IMR-90 (cell line): ENCODE data around the gene DENND1A. TPM values are rescaled to one million over a fixed set of nuclear protein-coding genes. Genes with fewer than 3 reads are reported as not detected.

Experiments used
- ATAC-seq: fragments of 200-7000 bp; cut with Tn5 transposase; 2 replicates; pipeline ENCODE4 v1.9.1; 2020; ENCODE audit warnings: low read depth, mild to moderate bottlenecking, moderate library complexity
- BruUV-seq: library from RNA; stranded (reverse); fragments of 400-500 nt; replicated peaks from 2 replicates; lab custom pipeline; 2021; lab: Mats Ljungman, UMichigan
- CTCF ChIA-PET: fragments of 300-600 bp; formaldehyde crosslinking; extraction: SDS; loops from one replicate; lab custom pipeline; 2021; ENCODE audit warnings: antibody characterized with exemption; lab: Yijun Ruan, JAX
- POLR2A ChIA-PET: fragments of 300-600 bp; sonication (Branson Sonifier 250); formaldehyde crosslinking; loops from one replicate; lab custom pipeline; 2022; ENCODE audit warnings: antibody characterized with exemption; ENCODE audit not compliant: unreplicated experiment; lab: Charles Lee
- DNase-seq: peaks from one replicate; pipeline ENCODE4 v3.0.0; 2013
- H2AFZ ChIP-seq: replicated peaks from 2 replicates; pipeline ENCODE3; 2013; ENCODE audit warnings: low read length, mild to moderate bottlenecking; ENCODE audit not compliant: poor library complexity
- H2AK5ac ChIP-seq: 2 replicates; pipeline ENCODE4 v1.6.1; 2013; ENCODE audit warnings: low read depth, low read length, inconsistent platforms
- H2AK9ac ChIP-seq: replicated peaks from 2 replicates; pipeline ENCODE3; 2013; ENCODE audit warnings: mild to moderate bottlenecking, low read depth, low read length, moderate library complexity; ENCODE audit not compliant: poor library complexity
- H2BK120ac ChIP-seq: 2 replicates; pipeline ENCODE4 v1.6.1; 2013; ENCODE audit warnings: low read depth, low read length, inconsistent platforms
- H2BK15ac ChIP-seq: 3 replicates; pipeline ENCODE4 v1.6.1; 2013; ENCODE audit warnings: low read depth, low read length, inconsistent platforms
- H2BK20ac ChIP-seq: 2 replicates; pipeline ENCODE4 v1.6.1; 2013; ENCODE audit warnings: low read depth, mild to moderate bottlenecking, inconsistent platforms, low read length, moderate library complexity
- H2BK5ac ChIP-seq: 2 replicates; pipeline ENCODE4 v1.6.1; 2013; ENCODE audit warnings: mild to moderate bottlenecking, low read depth, low read length, inconsistent platforms; ENCODE audit not compliant: poor library complexity, severe bottlenecking
- H3K14ac ChIP-seq: replicated peaks from 2 replicates; pipeline ENCODE4 v1.6.1; 2013; ENCODE audit warnings: low read depth, low read length, inconsistent platforms
- H3K18ac ChIP-seq: 2 replicates; pipeline ENCODE4 v1.6.1; 2013; ENCODE audit warnings: low read depth, low read length, control low read depth
- H3K23ac ChIP-seq: 2 replicates; pipeline ENCODE4 v1.6.1; 2013; ENCODE audit warnings: low read depth, low read length, inconsistent platforms
- H3K27ac ChIP-seq: 2 replicates; pipeline ENCODE4 v1.5.1; 2013; ENCODE audit warnings: mild to moderate bottlenecking, control low read depth, low read length; ENCODE audit not compliant: insufficient read depth
- H3K27me3 ChIP-seq: 2 replicates; pipeline ENCODE4 v1.6.1; 2013; ENCODE audit warnings: low read length; ENCODE audit not compliant: control insufficient read depth, insufficient read depth
- H3K36me3 ChIP-seq: 2 replicates; pipeline ENCODE4 v1.6.1; 2013; ENCODE audit warnings: low read length, mixed read lengths; ENCODE audit not compliant: control insufficient read depth, insufficient read depth
- H3K4ac ChIP-seq: 2 replicates; pipeline ENCODE4 v1.6.1; 2013; ENCODE audit warnings: low read depth, low read length, inconsistent platforms
- H3K4me1 ChIP-seq: 2 replicates; pipeline ENCODE4 v1.6.1; 2013; ENCODE audit warnings: low read length, mixed read lengths; ENCODE audit not compliant: control insufficient read depth, insufficient read depth
- H3K4me2 ChIP-seq: 2 replicates; pipeline ENCODE4 v1.6.1; 2013; ENCODE audit warnings: low read depth, mild to moderate bottlenecking, control low read depth, low read length, moderate library complexity
- H3K4me3 ChIP-seq: 2 replicates; pipeline ENCODE4 v1.5.1; 2013; ENCODE audit warnings: low read depth, mild to moderate bottlenecking, control low read depth, low read length, moderate library complexity; ENCODE audit not compliant: insufficient read depth
- H3K56ac ChIP-seq: 2 replicates; pipeline ENCODE4 v1.6.1; 2013; ENCODE audit warnings: low read length, inconsistent platforms; ENCODE audit not compliant: insufficient read depth; ENCODE audit errors: extremely low read depth
- H3K79me1 ChIP-seq, 2 experiments: 2 replicates each; pipeline ENCODE4 v1.6.1; 2013; ENCODE audit warnings: low read length in 2 of 2, inconsistent platforms in 1 of 2, low read depth in 1 of 2
- H3K9ac ChIP-seq: 2 replicates; pipeline ENCODE4 v1.6.1; 2013; ENCODE audit warnings: low read depth, low read length, control low read depth
- H3K9me1 ChIP-seq: 2 replicates; pipeline ENCODE4 v1.6.1; 2013; ENCODE audit warnings: low read length, inconsistent platforms; ENCODE audit not compliant: insufficient read depth
- H3K9me3 ChIP-seq: 2 replicates; pipeline ENCODE4 v1.6.1; 2013; ENCODE audit warnings: low read length; ENCODE audit not compliant: control insufficient read depth, insufficient read depth
- H4K20me1 ChIP-seq: 2 replicates; pipeline ENCODE4 v1.6.1; 2013; ENCODE audit warnings: low read length, inconsistent platforms; ENCODE audit not compliant: insufficient read depth
- H4K5ac ChIP-seq: 2 replicates; pipeline ENCODE4 v1.6.1; 2013; ENCODE audit warnings: mild to moderate bottlenecking, low read depth, low read length, control low read depth
- H4K8ac ChIP-seq, 2 experiments: 2 replicates each; pipeline ENCODE4 v1.6.1; 2013; ENCODE audit warnings: low read depth in 2 of 2, low read length in 2 of 2, control low read depth in 1 of 2, inconsistent platforms in 1 of 2
- H4K91ac ChIP-seq: 2 replicates; pipeline ENCODE4 v1.6.1; 2013; ENCODE audit warnings: low read depth, low read length, inconsistent platforms; ENCODE audit not compliant: insufficient read depth
- BHLHE40 ChIP-seq: fragments of 150-350 bp; IDR thresholded peaks from 2 replicates; pipeline ENCODE4 v1.6.1; 2016; ENCODE audit warnings: mild to moderate bottlenecking, low read depth, low read length
- CEBPB ChIP-seq: IDR thresholded peaks from 2 replicates; pipeline ENCODE4 v1.6.1; 2012; ENCODE audit warnings: low read depth, low read length, improper control_type of control experiment
- CHD1 ChIP-seq: IDR thresholded peaks from 2 replicates; pipeline ENCODE4 v1.6.1; 2012; ENCODE audit warnings: low read depth, low read length, improper control_type of control experiment
- FOS ChIP-seq: fragments of 150-350 bp; IDR thresholded peaks from 2 replicates; pipeline ENCODE4 v1.6.1; 2016; ENCODE audit warnings: low read depth, low read length
- MAFK ChIP-seq: IDR thresholded peaks from 2 replicates; pipeline ENCODE4 v1.6.1; 2012; ENCODE audit warnings: low read depth, low read length, improper control_type of control experiment
- MAZ ChIP-seq: IDR thresholded peaks from 2 replicates; pipeline ENCODE4 v1.6.1; 2012; ENCODE audit warnings: low read depth, mild to moderate bottlenecking, low read length, improper control_type of control experiment, moderate library complexity, borderline replicate concordance
- MXI1 ChIP-seq: IDR thresholded peaks from 2 replicates; pipeline ENCODE4 v1.6.1; 2012; ENCODE audit warnings: low read depth, mild to moderate bottlenecking, low read length, moderate library complexity, borderline replicate concordance
- NFE2L2 ChIP-seq: fragments of 150-350 bp; IDR thresholded peaks from 2 replicates; pipeline ENCODE4 v1.6.1; 2016; ENCODE audit warnings: low read depth, mild to moderate bottlenecking, low read length
- POLR2A ChIP-seq: IDR thresholded peaks from 2 replicates; pipeline ENCODE4 v1.6.1; 2012; ENCODE audit warnings: mild to moderate bottlenecking, low read depth, low read length
- RAD21 ChIP-seq: IDR thresholded peaks from 2 replicates; pipeline ENCODE4 v1.6.1; 2012; ENCODE audit warnings: low read length, improper control_type of control experiment
- RCOR1 ChIP-seq: IDR thresholded peaks from 2 replicates; pipeline ENCODE4 v1.6.1; 2012; ENCODE audit warnings: mild to moderate bottlenecking, low read length, improper control_type of control experiment; ENCODE audit not compliant: insufficient replicate concordance
- RFX5 ChIP-seq: IDR thresholded peaks from 2 replicates; pipeline ENCODE4 v1.8.0; 2012; ENCODE audit warnings: low read depth, mild to moderate bottlenecking, low read length, moderate library complexity
- SMC3 ChIP-seq: fragments of 150-350 bp; IDR thresholded peaks from 2 replicates; pipeline ENCODE4 v1.6.1; 2016; ENCODE audit warnings: low read depth, mild to moderate bottlenecking, antibody characterized with exemption, low read length, moderate library complexity
- WGBS, 2 experiments: methylation state at CpG; one replicate each; pipeline versions ENCODE4 v1.1.5 to v1.1.7; 2013; ENCODE audit warnings: missing lambda C conversion rate in 2 of 2; ENCODE audit not compliant: insufficient read length in 1 of 2; ENCODE audit errors: extremely low coverage in 2 of 2; 5-methylcytosine and 5-hydroxymethylcytosine counted together
- dilution Hi-C: fragments of 300-500 bp; cut with HindIII; formaldehyde crosslinking; loops from one replicate; pipeline ENCODE4 v1.14.3; 2018; ENCODE audit warnings: low sequenced_read_pairs; ENCODE audit not compliant: unreplicated experiment
- in situ Hi-C: fragments of 300-500 bp; cut with MboI; formaldehyde crosslinking; loops from 3 replicates; pipeline ENCODE4 v1.14.3; 2019; ENCODE audit warnings: low sequenced_read_pairs, inconsistent platforms, mixed read lengths
- intact Hi-C: fragments of 100-400 bp; cut with micrococcal nuclease; formaldehyde crosslinking; loops from 2 replicates; pipeline ENCODE4 v1.10.0; 2022
- polyA plus RNA-seq, 3 experiments: library from polyadenylated mRNA; depleted of rRNA; stranded (reverse); fragments of >200 nt; gene quantifications; 2 replicates each; pipeline ENCODE4 v1.2.3, GENCODE V29; 2012; ENCODE audit warnings: low replicate concordance in 1 of 3
- total RNA-seq: library from RNA; depleted of rRNA; stranded (reverse); fragments of >200 nt; gene quantifications from 2 replicates; pipeline ENCODE4 v1.2.3, GENCODE V29; 2012
- TF ChIP-seq, protein P1 (sequence below): fragments of 150-350 bp; IDR thresholded peaks from 2 replicates; pipeline ENCODE4 v1.6.1; 2016; ENCODE audit warnings: low read depth, mild to moderate bottlenecking, low read length, moderate library complexity, borderline replicate concordance
- TF ChIP-seq, protein P2 (sequence below): fragments of 150-350 bp; IDR thresholded peaks from 2 replicates; pipeline ENCODE4 v1.6.1; 2017; ENCODE audit warnings: mild to moderate bottlenecking, antibody characterized with exemption, low read length, low read depth
- TF ChIP-seq, protein P3 (sequence below): conservative IDR thresholded peaks from 2 replicates; pipeline ENCODE4 v1.5.1; 2012; ENCODE audit warnings: mild to moderate bottlenecking, low read depth, low read length, improper control_type of control experiment

Gene DENND1A
- total and polyA plus RNA-seq, 2 of the 4 experiments (the other 2 are of a cell fraction), result 21.4 to 27.6 TPM

GRCh38 chr9:123615381-123615780, 314.5 kb downstream of the DENND1A start:
- no peak overlapping the region for H2AK5ac ChIP-seq
- POLR2A ChIA-PET, result interaction anchor here (0.5 kb wide), 2 partner anchors 20 to 121 kb away, joined by 4 to 10 read pairs; no protein-coding TSS in a partner anchor
- no peaks in the 10 kb centered on the region for H3K79me1 ChIP-seq
- H3K9me1 ChIP-seq, result no peaks in the 10 kb centered on the region
- no peak overlapping the region for H2BK15ac ChIP-seq
- H3K27ac ChIP-seq, result no peak overlapping the region
- DNase-seq (no peak), ATAC-seq (no peak)
- no peak overlapping the region for H3K9ac ChIP-seq
- H2BK20ac ChIP-seq, result no peak overlapping the region
- no peak overlapping the region for H2AFZ ChIP-seq
- no peak overlapping the region for H2BK120ac ChIP-seq
- H2AK9ac ChIP-seq, result no peak overlapping the region
- H4K8ac ChIP-seq, result no peak overlapping the region
- no peaks in the 10 kb centered on the region for H3K4me1 ChIP-seq
- CTCF ChIA-PET, result no interaction called here
- intact Hi-C loops (no loop called here), dilution Hi-C loops (no loop called here), in situ Hi-C loops (no loop called here)
- no peak overlapping the region for H4K5ac ChIP-seq
- H3K4ac ChIP-seq, result no peak overlapping the region
- H3K56ac ChIP-seq, result no peak overlapping the region
- no peak overlapping the region for H3K23ac ChIP-seq
- H3K4me2 ChIP-seq, result no peak overlapping the region
- H4K20me1 ChIP-seq, result no peaks in the 10 kb centered on the region
- H3K27me3 ChIP-seq, result no peaks in the 10 kb centered on the region
- no peak for TF ChIP-seq CEBPB
- no peak for TF ChIP-seq MXI1
- no peak for TF ChIP-seq POLR2A
- no peak for TF ChIP-seq SMC3
- TF ChIP-seq FOS, result no peak
- TF ChIP-seq RCOR1, result no peak
- no peak for TF ChIP-seq MAZ
- TF ChIP-seq, protein P1, sequence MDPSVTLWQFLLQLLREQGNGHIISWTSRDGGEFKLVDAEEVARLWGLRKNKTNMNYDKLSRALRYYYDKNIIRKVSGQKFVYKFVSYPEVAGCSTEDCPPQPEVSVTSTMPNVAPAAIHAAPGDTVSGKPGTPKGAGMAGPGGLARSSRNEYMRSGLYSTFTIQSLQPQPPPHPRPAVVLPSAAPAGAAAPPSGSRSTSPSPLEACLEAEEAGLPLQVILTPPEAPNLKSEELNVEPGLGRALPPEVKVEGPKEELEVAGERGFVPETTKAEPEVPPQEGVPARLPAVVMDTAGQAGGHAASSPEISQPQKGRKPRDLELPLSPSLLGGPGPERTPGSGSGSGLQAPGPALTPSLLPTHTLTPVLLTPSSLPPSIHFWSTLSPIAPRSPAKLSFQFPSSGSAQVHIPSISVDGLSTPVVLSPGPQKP, result no peak
- TF ChIP-seq, protein P2, sequence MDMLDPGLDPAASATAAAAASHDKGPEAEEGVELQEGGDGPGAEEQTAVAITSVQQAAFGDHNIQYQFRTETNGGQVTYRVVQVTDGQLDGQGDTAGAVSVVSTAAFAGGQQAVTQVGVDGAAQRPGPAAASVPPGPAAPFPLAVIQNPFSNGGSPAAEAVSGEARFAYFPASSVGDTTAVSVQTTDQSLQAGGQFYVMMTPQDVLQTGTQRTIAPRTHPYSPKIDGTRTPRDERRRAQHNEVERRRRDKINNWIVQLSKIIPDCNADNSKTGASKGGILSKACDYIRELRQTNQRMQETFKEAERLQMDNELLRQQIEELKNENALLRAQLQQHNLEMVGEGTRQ, result no peak
- no peak for TF ChIP-seq BHLHE40
- no peak for TF ChIP-seq RFX5
- TF ChIP-seq, protein P3, sequence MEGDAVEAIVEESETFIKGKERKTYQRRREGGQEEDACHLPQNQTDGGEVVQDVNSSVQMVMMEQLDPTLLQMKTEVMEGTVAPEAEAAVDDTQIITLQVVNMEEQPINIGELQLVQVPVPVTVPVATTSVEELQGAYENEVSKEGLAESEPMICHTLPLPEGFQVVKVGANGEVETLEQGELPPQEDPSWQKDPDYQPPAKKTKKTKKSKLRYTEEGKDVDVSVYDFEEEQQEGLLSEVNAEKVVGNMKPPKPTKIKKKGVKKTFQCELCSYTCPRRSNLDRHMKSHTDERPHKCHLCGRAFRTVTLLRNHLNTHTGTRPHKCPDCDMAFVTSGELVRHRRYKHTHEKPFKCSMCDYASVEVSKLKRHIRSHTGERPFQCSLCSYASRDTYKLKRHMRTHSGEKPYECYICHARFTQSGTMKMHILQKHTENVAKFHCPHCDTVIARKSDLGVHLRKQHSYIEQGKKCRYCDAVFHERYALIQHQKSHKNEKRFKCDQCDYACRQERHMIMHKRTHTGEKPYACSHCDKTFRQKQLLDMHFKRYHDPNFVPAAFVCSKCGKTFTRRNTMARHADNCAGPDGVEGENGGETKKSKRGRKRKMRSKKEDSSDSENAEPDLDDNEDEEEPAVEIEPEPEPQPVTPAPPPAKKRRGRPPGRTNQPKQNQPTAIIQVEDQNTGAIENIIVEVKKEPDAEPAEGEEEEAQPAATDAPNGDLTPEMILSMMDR, result no peak
- TF ChIP-seq NFE2L2, result no peak
- no peak for TF ChIP-seq MAFK
- TF ChIP-seq RAD21, result no peak
- no peak for TF ChIP-seq CHD1
- no peaks in the 10 kb centered on the region; the same call in 1 of the 2 replicates for H3K36me3 ChIP-seq
- no peak overlapping the region for H2BK5ac ChIP-seq
- H3K18ac ChIP-seq, result no peak overlapping the region
- BruUV-seq, result no TSS peak
- WGBS, 2 experiments, result no CpG with 5 or more reads among the region's 1 CpG
- H3K9me3 ChIP-seq, result no peaks in the 10 kb centered on the region
- H4K91ac ChIP-seq, result no peak overlapping the region
- H3K4me3 ChIP-seq, result no peak overlapping the region
- no peak overlapping the region for H3K14ac ChIP-seq
